ENCODE results near the gene TDRD12. TPM values are rescaled to one million over a fixed set of nuclear protein-coding genes. Genes with fewer than 3 reads are reported as not detected.
A peak's percentile ranks its signal among the peaks of the same experiment; 100 is the strongest.

Gene TDRD12
- total RNA-seq, 2 experiments from 2014 or later, result 0.14 to 0.22 TPM

- H3K27me3 Mint-ChIP-seq, result peaks cover 9% of the 10 kb centered on the region
- intact Hi-C loops (cut with DNase I, micrococcal nuclease), result loop anchor here in 1 of 2 experiments (5.0 kb wide), 1 partner anchor 53 kb away; no protein-coding TSS in a partner anchor
- no peak overlapping the region for H3K4me3 ChIP-seq (ENCODE audit: low read length)
- peaks cover 20% of the 10 kb centered on the region for H3K4me1 Mint-ChIP-seq (ENCODE audit: low read depth)
- POLR2A ChIA-PET, result no interaction called here
- H3K27ac Mint-ChIP-seq, result no peak overlapping the region
- H3K36me3 Mint-ChIP-seq (ENCODE audit: low read depth), result no peaks in the 10 kb centered on the region
- H3K4me1 ChIP-seq (ENCODE audit: insufficient read depth, low read length), result peaks cover 17% of the 10 kb centered on the region
- H3K9me3 Mint-ChIP-seq, result no peaks in the 10 kb centered on the region
- no peaks in the 10 kb centered on the region for H3K9me3 ChIP-seq (ENCODE audit: control insufficient read depth in 1 of 2, insufficient read depth in 1 of 2, low read length in 2 of 2)
- no peak overlapping the region for H3K27ac ChIP-seq (ENCODE audit: low read depth in 1 of 2, low read length in 2 of 2)
- H3K27me3 ChIP-seq (ENCODE audit: control insufficient read depth in 1 of 2, insufficient read depth in 2 of 2, low read length in 2 of 2), result no peaks in the 10 kb centered on the region
- H3K4me3 Mint-ChIP-seq, result no peak overlapping the region
- TF ChIP-seq CTCF (IDR thresholded peaks at IDR 0.05), result no peak
- DNase-seq (no peak), ATAC-seq (ENCODE audit: poor library complexity) (no peak)
- CTCF ChIA-PET, result no interaction called here
- H3K36me3 ChIP-seq (ENCODE audit: insufficient read depth, low read length), result no peaks in the 10 kb centered on the region
Observed at GRCh38 chr19:32824916-32825608, 105.5 kb downstream of the TDRD12 start.

GRCh38 chr19:32828139-32828538 is 108.6 kb downstream of the TDRD12 start:
- no peak overlapping the region for H3K27ac ChIP-seq (ENCODE audit: low read depth in 1 of 2, low read length in 2 of 2)
- Mint-ChIP-seq H3K9me3 (no peaks in the 10 kb centered on the region), H3K27ac (no peak overlapping the region), H3K4me1 (ENCODE audit: low read depth) (peaks cover 14% of the 10 kb centered on the region), H3K36me3 (ENCODE audit: low read depth) (no peaks in the 10 kb centered on the region), H3K4me3 (no peak overlapping the region), H3K27me3 (peaks cover 4% of the 10 kb centered on the region)
- H3K27me3 ChIP-seq (ENCODE audit: control insufficient read depth in 1 of 2, insufficient read depth in 2 of 2, low read length in 2 of 2), result no peaks in the 10 kb centered on the region
- POLR2A ChIA-PET, result no interaction called here
- peaks cover 17% of the 10 kb centered on the region for H3K4me1 ChIP-seq (ENCODE audit: insufficient read depth, low read length)
- intact Hi-C loops (cut with DNase I, micrococcal nuclease), result no loop called here
- no peaks in the 10 kb centered on the region for H3K9me3 ChIP-seq (ENCODE audit: control insufficient read depth in 1 of 2, insufficient read depth in 1 of 2, low read length in 2 of 2)
- ATAC-seq (ENCODE audit: poor library complexity) (no peak), DNase-seq (no peak)
- CTCF ChIA-PET, result no interaction called here
- TF ChIP-seq CTCF (IDR thresholded peaks at IDR 0.05), result no peak
- H3K4me3 ChIP-seq (ENCODE audit: low read length), result no peak overlapping the region
- H3K36me3 ChIP-seq (ENCODE audit: insufficient read depth, low read length), result no peaks in the 10 kb centered on the region

- Mint-ChIP-seq H3K4me3 (peak overlapping the region; percentile 71), H3K4me1 (ENCODE audit: low read depth) (peaks cover 14% of the 10 kb centered on the region), H3K36me3 (ENCODE audit: low read depth) (no peaks in the 10 kb centered on the region), H3K27ac (no peak overlapping the region), H3K27me3 (no peaks in the 10 kb centered on the region), H3K9me3 (no peaks in the 10 kb centered on the region)
- Histone ChIP-seq H3K36me3 (ENCODE audit: insufficient read depth, low read length) (no peaks in the 10 kb centered on the region), H3K4me1 (ENCODE audit: insufficient read depth, low read length) (peaks cover 17% of the 10 kb centered on the region), H3K4me3 (ENCODE audit: low read length) (peak overlapping the region; percentile 0), H3K9me3 (ENCODE audit: control insufficient read depth in 1 of 2, insufficient read depth in 1 of 2, low read length in 2 of 2) (no peaks in the 10 kb centered on the region), H3K27ac (ENCODE audit: low read depth in 1 of 2, low read length in 2 of 2) (no peak overlapping the region), H3K27me3 (ENCODE audit: control insufficient read depth in 1 of 2, insufficient read depth in 2 of 2, low read length in 2 of 2) (no peaks in the 10 kb centered on the region)
- ATAC-seq (ENCODE audit: poor library complexity) (no peak), DNase-seq (peak in 1 of 14 experiments; percentile 9)
- intact Hi-C loops (cut with DNase I, micrococcal nuclease), result no loop called here
- POLR2A ChIA-PET, result no interaction called here
- TF ChIP-seq CTCF (IDR thresholded peaks at IDR 0.05), result no peak
- CTCF ChIA-PET, result interaction anchor here (1.1 kb wide), 1 partner anchor 10 kb away, joined by 3 read pairs; no protein-coding TSS in a partner anchor
Observed at GRCh38 chr19:32828643-32829344, 109.2 kb downstream of the TDRD12 start.
